Activated gamma-delta T cell treated with anti-CD3 and anti-CD28 coated beads, Interleukin-2, amount 50 U/mL, for 16 hours (primary cell): ENCODE measurements around the gene LIN7B.
A peak's percentile ranks its signal among the peaks of the same experiment; 100 is the strongest.
"Not testable (repeated sequence)": the region's sequence is repeated elsewhere in the genome, so short reads cannot be mapped to it uniquely, and the experiment has no call there.

ENCODE experiments used
- DNase-seq: peaks from one replicate; pipeline ENCODE4 v3.0.0-alpha.2; 2020; ENCODE audit warnings: low read depth

LIN7B gene

GRCh38 chr19:49142866-49143335 is 28.7 kb downstream of the LIN7B start:
- no peak for DNase-seq

- DNase-seq, result peak; percentile 70
Observed at GRCh38 chr19:49145573-49146407, 31.6 kb downstream of the LIN7B start.

GRCh38 chr19:49146408-49146770 is 32.2 kb downstream of the LIN7B start:
- not testable (repeated sequence) for DNase-seq

GRCh38 chr19:49148044-49148682 is 34.0 kb downstream of the LIN7B start:
- no peak for DNase-seq

GRCh38 chr19:49148784-49149651 is 34.8 kb downstream of the LIN7B start:
- peak; percentile 62 for DNase-seq

DNA sequence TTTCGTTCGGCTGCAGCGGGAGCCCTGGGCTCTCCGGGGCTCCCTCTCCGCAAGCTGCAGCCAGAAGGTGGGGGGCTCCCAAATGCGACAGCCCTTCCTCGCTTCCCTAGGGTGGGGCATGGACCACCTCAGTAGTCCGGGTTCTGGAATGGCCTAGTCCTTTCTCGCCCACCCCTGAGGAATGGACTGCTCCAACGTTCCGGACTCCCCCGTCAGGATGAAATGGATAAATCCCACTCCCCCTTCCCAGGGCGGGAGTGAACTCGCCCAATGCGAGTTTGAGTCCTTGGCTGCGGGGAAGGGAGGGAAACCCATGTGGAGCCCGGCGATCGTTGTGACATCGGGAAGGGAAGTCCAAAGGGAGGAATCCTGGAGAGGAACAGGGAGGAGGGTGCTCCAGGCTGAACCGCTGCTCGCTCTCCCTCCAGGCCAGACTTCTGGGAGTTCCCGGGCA is 35.5 kb downstream of the LIN7B start:
- DNase-seq, result no peak

- no peak for DNase-seq
Observed at GRCh38 chr19:49150106-49150943, 36.2 kb downstream of the LIN7B start.

GRCh38 chr19:49150944-49151243 is 36.7 kb downstream of the LIN7B start:
- DNase-seq, result no peak

- DNase-seq, result no peak
Observed at GRCh38 chr19:49151267-49152118, 37.3 kb downstream of the LIN7B start.

DNA sequence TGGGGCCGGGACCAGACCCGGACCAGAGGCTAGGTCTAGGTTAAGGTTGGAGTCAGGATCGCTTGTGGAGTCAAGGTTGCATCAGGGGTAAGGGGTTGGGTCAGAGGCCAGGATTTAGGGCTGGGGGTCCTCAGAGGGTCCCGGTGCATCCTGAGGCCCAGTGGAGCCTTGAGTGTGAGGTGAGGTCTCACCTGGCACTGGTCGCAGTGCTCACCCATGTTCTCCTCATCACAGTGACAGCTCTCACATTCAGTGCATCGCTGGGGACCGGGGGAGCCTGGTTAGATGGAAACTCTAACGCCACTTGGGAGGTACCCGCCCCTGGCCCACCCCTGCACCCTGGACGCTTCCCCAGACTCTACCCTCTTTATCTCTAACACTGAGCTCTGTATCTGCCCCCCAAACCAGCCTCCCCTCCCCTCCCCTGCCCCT is 38.0 kb downstream of the LIN7B start:
- DNase-seq, result no peak

DNA sequence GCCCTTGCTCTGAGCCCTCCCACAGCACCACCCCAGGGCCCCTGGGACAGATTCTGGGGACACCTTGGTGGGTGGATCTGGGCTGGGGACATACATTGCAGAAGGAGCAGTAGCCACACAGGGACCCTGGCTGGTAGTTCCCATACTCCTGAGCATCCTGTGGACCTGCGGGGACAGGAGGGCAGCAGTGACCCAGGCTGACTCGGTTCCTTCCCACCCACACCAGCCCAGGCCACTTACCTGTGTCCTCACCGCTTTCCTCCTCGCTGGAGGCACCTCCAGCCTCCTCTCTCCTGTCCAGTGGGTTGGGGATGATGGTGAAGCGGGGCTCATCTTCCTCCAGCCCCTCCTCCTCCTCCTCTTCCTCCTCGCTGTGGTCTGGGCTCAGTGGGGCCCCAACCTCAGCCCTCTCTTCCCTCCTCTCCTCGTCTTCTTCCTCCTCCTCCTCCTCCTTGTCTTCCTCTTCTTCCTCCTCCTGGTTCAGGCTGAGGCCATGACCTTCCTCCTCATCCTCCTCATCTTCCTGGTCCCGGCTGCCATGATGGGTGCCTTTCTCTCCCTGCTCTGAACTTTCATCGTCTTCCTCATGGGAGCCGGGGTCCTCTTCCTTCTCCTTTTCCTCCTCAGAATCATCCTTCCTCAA is 39.1 kb downstream of the LIN7B start:
- DNase-seq, result no peak

- DNase-seq, result no peak
Observed at GRCh38 chr19:49154279-49154678, 40.1 kb downstream of the LIN7B start.

DNA sequence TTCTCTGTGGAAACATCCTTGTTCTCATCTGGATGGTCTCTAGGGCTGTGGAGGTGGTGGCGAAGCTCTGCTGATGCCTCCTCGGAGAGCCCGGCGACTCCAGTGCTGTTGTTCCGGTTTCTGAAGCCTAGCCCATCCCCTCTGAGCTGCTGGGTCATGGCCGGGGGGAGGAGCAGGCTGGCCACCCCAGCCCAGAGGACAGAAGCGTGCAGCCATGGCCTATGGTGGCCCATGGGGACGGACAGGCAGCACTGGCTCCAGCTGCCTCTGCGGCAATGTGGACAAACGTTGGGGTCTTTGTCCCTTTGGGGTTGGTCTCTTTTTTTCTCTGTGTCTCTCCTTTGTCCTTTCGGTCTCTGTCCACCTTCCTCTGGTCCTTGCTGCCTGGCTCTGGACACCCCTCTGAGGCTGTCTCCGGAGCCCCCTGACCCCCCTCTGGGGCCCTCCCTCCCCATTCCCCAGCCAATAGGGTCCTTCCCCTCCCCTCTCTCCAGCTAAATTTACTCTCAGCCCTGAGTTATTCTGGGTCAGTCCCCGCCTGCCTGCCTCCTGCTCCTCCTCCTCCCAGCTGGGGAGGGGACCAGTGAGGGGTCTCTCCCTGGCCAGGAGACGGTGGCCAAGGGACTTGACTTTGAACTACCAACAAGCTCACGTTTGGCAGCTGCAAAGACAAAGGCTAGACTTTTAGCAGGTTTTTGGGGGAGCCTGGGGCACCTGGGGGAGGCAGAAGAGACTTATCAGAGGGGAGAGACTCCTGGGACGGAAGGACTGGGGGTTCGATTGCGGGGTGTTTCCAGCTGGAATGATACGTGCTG is 41.0 kb downstream of the LIN7B start, which contains the start of gene HRC:
Gene HRC (minus strand): TSS at position 392 of the 815 bp plus-strand sequence. CDS start 159 bp downstream, at position 233.
- no peak for DNase-seq

GRCh38 chr19:49155820-49156346 is 41.7 kb downstream of the LIN7B start:
- DNase-seq, result no peak

DNA sequence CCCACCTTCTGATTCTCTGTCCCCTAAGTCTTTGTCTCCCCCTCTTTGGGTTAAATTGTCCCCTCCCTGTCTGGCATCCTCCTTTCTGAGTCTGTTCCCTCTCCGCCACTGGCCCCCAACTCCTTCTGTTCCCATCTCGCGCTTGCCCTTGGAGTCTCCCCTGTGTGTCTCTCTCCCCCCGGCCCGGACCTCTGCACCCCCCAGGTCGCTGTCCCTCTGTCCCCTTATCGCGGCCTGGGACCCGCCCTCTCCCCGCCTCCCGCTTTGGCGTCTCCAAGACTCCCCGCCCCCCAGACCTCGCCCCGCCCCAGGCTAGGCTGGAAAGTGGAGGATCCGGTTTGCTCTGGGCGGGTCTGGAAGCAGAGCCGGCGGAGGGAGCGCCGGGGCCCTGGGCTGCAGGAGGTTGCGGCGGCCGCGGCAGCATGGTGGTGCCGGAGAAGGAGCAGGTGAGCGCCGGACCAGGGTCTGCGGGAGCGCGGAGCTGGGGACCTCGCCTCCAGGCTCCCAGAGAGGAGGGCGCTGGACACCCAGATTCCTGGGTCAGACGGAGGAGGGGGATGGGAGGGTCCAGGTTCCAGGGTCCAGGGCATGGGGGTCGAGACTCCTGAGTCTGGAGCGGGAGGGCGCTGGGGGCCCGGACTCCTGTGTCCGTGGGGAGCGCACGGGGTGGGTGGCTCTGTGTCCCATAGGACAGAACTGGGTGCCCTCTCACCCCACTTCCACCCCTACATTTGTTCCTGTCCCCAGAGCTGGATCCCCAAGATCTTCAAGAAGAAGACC is 43.5 kb downstream of the LIN7B start, which contains the start of gene TRPM4:
Gene TRPM4 (plus strand): TSS at position 348 of the 780 bp plus-strand sequence. CDS start 75 bp downstream, at position 423.
- DNase-seq, result no peak

- DNase-seq, result no peak
Observed at GRCh38 chr19:49160450-49161189, 46.5 kb downstream of the LIN7B start.

DNA sequence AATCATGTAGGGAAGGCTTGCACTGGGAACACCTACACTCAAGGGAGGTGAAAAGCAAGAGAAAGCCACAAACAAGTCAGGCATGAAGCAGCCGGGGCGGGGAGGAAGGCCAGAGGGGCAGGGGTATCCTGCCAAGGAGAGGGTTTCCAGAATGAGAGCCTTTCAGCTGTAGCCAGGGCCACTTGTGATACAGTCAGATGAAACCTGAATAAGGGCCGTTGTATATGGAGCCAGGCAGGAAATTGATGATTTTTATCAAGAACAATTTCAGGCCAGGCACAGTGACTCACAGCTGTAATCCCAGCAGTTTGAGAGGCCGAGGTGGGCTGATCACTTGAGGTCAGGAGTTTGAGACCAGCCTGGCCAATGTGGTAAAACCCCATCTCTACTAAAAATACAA is 47.8 kb downstream of the LIN7B start:
- DNase-seq, result no peak
